ENCODE measurements around the gene MTOR. TPM values are rescaled to one million over a fixed set of nuclear protein-coding genes. Genes with fewer than 3 reads are reported as not detected.

The MTOR gene
- total and polyA plus RNA-seq, 2 donors (not counting 3 experiments of a cell fraction or from before 2014, with no cell fraction given), result 33.5 to 50.4 TPM

DNA sequence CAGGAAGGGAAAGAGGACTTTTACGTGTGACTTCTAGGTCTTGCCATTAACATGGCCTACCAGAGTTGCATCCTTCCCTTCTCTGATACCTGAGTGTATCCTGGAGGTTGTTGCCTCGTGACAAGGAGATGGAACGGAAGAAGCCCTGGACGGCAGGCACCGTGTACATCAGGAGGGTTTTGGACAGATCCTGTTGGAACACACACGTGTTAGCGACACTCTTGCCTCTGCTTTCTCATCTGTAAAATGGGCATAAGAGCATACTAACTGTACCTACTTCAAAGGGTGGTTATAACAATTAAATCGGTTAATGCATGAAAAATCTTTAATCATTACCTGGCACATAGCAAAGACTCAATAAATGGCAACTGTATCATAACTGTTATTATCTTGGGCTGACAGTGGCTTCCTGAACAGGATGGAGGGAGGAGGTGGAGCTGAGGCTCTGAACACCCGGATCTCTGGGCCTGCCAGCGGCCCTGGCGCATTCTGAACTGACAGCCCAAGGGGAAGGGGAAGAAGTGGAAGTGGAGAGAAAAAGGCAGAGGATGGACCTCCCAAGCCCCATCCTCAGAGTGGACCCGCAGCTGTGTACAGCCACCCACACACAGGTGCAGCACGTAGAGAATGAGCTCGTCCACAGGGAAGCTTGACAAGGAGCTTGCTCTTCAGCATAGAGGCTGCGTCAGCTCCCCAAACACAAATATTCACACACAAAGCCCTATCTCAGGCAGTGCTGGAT is 132.5 kb downstream of the MTOR start:
- BruUV-seq (replicated peaks), result no TSS peak
- no peaks in the 10 kb centered on the region for H4K20me1 ChIP-seq (replicated peaks; ENCODE audit: control insufficient read depth, extremely low read depth, insufficient read depth, low read length)
- intact Hi-C loops (cut with micrococcal nuclease) (no loop called here), dilution Hi-C loops (cut with MboI; ENCODE audit: extremely low pct_ligation_motif_present, low sequenced_read_pairs) (no loop called here)
- H3K4me1 ChIP-seq (ENCODE audit: control insufficient read depth, extremely low read depth, insufficient read depth, low read length), result peaks cover 7% of the 10 kb centered on the region
- DNase-seq (ENCODE audit: low read depth, low spot score) (no peak), FAIRE-seq (no peak)
- TF ChIP-seq GATA2 (IDR thresholded peaks at IDR 0.05; ENCODE audit: insufficient read depth, insufficient read length, low read depth, low read length) (no peak), MAX (IDR thresholded peaks at IDR 0.05; ENCODE audit: insufficient read depth, insufficient read length) (no peak), MYC (IDR thresholded peaks at IDR 0.05; ENCODE audit: low read depth, low read length) (no peak), EZH2 (IDR thresholded peaks at IDR 0.05; ENCODE audit: borderline replicate concordance, low read depth, low read length, severe bottlenecking) (no peak), FOS (IDR thresholded peaks at IDR 0.05; ENCODE audit: borderline replicate concordance, insufficient read depth, low read length) (no peak), JUN (IDR thresholded peaks at IDR 0.05; ENCODE audit: borderline replicate concordance, insufficient read depth, insufficient read length, low read depth) (no peak)
- TF ChIP-seq, protein P1, sequence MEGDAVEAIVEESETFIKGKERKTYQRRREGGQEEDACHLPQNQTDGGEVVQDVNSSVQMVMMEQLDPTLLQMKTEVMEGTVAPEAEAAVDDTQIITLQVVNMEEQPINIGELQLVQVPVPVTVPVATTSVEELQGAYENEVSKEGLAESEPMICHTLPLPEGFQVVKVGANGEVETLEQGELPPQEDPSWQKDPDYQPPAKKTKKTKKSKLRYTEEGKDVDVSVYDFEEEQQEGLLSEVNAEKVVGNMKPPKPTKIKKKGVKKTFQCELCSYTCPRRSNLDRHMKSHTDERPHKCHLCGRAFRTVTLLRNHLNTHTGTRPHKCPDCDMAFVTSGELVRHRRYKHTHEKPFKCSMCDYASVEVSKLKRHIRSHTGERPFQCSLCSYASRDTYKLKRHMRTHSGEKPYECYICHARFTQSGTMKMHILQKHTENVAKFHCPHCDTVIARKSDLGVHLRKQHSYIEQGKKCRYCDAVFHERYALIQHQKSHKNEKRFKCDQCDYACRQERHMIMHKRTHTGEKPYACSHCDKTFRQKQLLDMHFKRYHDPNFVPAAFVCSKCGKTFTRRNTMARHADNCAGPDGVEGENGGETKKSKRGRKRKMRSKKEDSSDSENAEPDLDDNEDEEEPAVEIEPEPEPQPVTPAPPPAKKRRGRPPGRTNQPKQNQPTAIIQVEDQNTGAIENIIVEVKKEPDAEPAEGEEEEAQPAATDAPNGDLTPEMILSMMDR (IDR thresholded peaks at IDR 0.05; ENCODE audit: extremely low read depth in 1 of 2, insufficient read depth in 1 of 2, low read depth in 1 of 2, low read length in 2 of 2), result no peak
- POLR2A ChIA-PET, result interaction anchor here (0.6 kb wide), 1 partner anchor 77 kb away, joined by 4 read pairs; no protein-coding TSS in a partner anchor
- no peak overlapping the region for H3K27ac ChIP-seq (ENCODE audit: insufficient read depth, low read depth, low read length)
- H3K4me3 ChIP-seq (replicated peaks in 1 of 3; ENCODE audit: insufficient read depth in 1 of 3, low read depth in 1 of 3, low read length in 3 of 3), result no peak overlapping the region
- CTCF ChIA-PET, result interaction anchor here (0.9 kb wide), 2 partner anchors 17 to 92 kb away, joined by 4 to 5 read pairs; no protein-coding TSS in a partner anchor
- H3K79me2 ChIP-seq (ENCODE audit: control insufficient read depth, insufficient read depth, low read length), result no peaks in the 10 kb centered on the region
- no peak overlapping the region for H3K9ac ChIP-seq (replicated peaks; ENCODE audit: extremely low read depth, insufficient read depth, low read length)
- H3K36me3 ChIP-seq (ENCODE audit: control insufficient read depth in 2 of 2, extremely low read depth in 1 of 2, insufficient read depth in 2 of 2, low read length in 2 of 2), result peaks cover 20 to 56% of the 10 kb centered on the region in 2 experiments
- no peak overlapping the region for H3K4me2 ChIP-seq (ENCODE audit: insufficient read depth, low read length)
- H2AFZ ChIP-seq (ENCODE audit: low read depth, low read length), result no peak overlapping the region
- no peaks in the 10 kb centered on the region for H3K9me3 ChIP-seq (replicated peaks; ENCODE audit: control insufficient read depth, insufficient read depth, low read length)
- H3K9me1 ChIP-seq (replicated peaks; ENCODE audit: control insufficient read depth, extremely low read depth, insufficient read depth, low read length), result no peaks in the 10 kb centered on the region
- no peaks in the 10 kb centered on the region for H3K27me3 ChIP-seq (ENCODE audit: control insufficient read depth in 2 of 2, insufficient read depth in 2 of 2, low read length in 2 of 2)

Data from endothelial cell of umbilical vein (primary cell).